ENCODE data around the gene PAFAH2. TPM values are rescaled to one million over a fixed set of nuclear protein-coding genes. Genes with fewer than 3 reads are reported as not detected.

PAFAH2 gene
- total RNA-seq, 1 experiment from 2014 or later, result 11.1 TPM

GRCh38 chr1:26009796-26010447 is 12.1 kb upstream of the PAFAH2 start:
- no peak overlapping the region for H3K4me3 ChIP-seq (ENCODE audit: insufficient read depth, low read depth, low read length)
- no peaks in the 10 kb centered on the region for H3K36me3 ChIP-seq (replicated peaks; ENCODE audit: control insufficient read depth, insufficient read depth, low read length)
- H3K27me3 ChIP-seq (ENCODE audit: control insufficient read depth, insufficient read depth, low read length), result no peaks in the 10 kb centered on the region
- peak; percentile 82 for DNase-seq

GRCh38 chr1:26006710-26007109 is 8.8 kb upstream of the PAFAH2 start:
- no peak overlapping the region for H3K4me3 ChIP-seq (ENCODE audit: insufficient read depth, low read depth, low read length)
- DNase-seq, result no peak
- H3K27me3 ChIP-seq (ENCODE audit: control insufficient read depth, insufficient read depth, low read length), result no peaks in the 10 kb centered on the region
- H3K36me3 ChIP-seq (replicated peaks; ENCODE audit: control insufficient read depth, insufficient read depth, low read length), result no peaks in the 10 kb centered on the region

GRCh38 chr1:26005434-26006105 is 7.7 kb upstream of the PAFAH2 start:
- DNase-seq, result no peak
- no peak overlapping the region for H3K4me3 ChIP-seq (ENCODE audit: insufficient read depth, low read depth, low read length)

GRCh38 chr1:26003756-26004155 is 5.9 kb upstream of the PAFAH2 start:
- Histone ChIP-seq H3K36me3 (replicated peaks; ENCODE audit: control insufficient read depth, insufficient read depth, low read length) (no peaks in the 10 kb centered on the region), H3K27me3 (ENCODE audit: control insufficient read depth, insufficient read depth, low read length) (no peaks in the 10 kb centered on the region; the same call in 1 of the 2 replicates), H3K4me3 (ENCODE audit: insufficient read depth, low read depth, low read length) (no peak overlapping the region)
- no peak for DNase-seq

More at GRCh38 chr1:26005434-26006105, 7.7 kb upstream of the PAFAH2 start:
- no peaks in the 10 kb centered on the region for H3K36me3 ChIP-seq (replicated peaks; ENCODE audit: control insufficient read depth, insufficient read depth, low read length)
- H3K27me3 ChIP-seq (ENCODE audit: control insufficient read depth, insufficient read depth, low read length), result no peaks in the 10 kb centered on the region

GRCh38 chr1:26003262-26003661 is 5.4 kb upstream of the PAFAH2 start:
- Histone ChIP-seq H3K36me3 (replicated peaks; ENCODE audit: control insufficient read depth, insufficient read depth, low read length) (no peaks in the 10 kb centered on the region), H3K27me3 (ENCODE audit: control insufficient read depth, insufficient read depth, low read length) (no peaks in the 10 kb centered on the region; the same call in 1 of the 2 replicates)
- no peak for DNase-seq

GRCh38 chr1:25999041-25999800 is 1.4 kb upstream of the PAFAH2 start:
- no peaks in the 10 kb centered on the region; the same call in 1 of the 2 replicates for H3K27me3 ChIP-seq (ENCODE audit: control insufficient read depth, insufficient read depth, low read length)
- no peak overlapping the region for H3K4me3 ChIP-seq (ENCODE audit: insufficient read depth, low read depth, low read length)
- no peaks in the 10 kb centered on the region for H3K36me3 ChIP-seq (replicated peaks; ENCODE audit: control insufficient read depth, insufficient read depth, low read length)
- DNase-seq, result no peak

More at GRCh38 chr1:26003262-26003661, 5.4 kb upstream of the PAFAH2 start:
- H3K4me3 ChIP-seq (ENCODE audit: insufficient read depth, low read depth, low read length), result no peak overlapping the region

- no peaks in the 10 kb centered on the region for H3K36me3 ChIP-seq (replicated peaks; ENCODE audit: control insufficient read depth, insufficient read depth, low read length)
- H3K4me3 ChIP-seq (ENCODE audit: insufficient read depth, low read depth, low read length), result peak overlapping the region; percentile 75
- DNase-seq, result no peak
- no peaks in the 10 kb centered on the region; the same call in 1 of the 2 replicates for H3K27me3 ChIP-seq (ENCODE audit: control insufficient read depth, insufficient read depth, low read length)
Measured at GRCh38 chr1:25996966-25997827, 666 bp downstream of the PAFAH2 start.

- no peaks in the 10 kb centered on the region; the same call in 1 of the 2 replicates for H3K27me3 ChIP-seq (ENCODE audit: control insufficient read depth, insufficient read depth, low read length)
- DNase-seq, result no peak
- H3K4me3 ChIP-seq (ENCODE audit: insufficient read depth, low read depth, low read length), result no peak overlapping the region
- no peaks in the 10 kb centered on the region; the same call in 1 of the 2 replicates for H3K36me3 ChIP-seq (replicated peaks; ENCODE audit: control insufficient read depth, insufficient read depth, low read length)
Measured at GRCh38 chr1:25994402-25995150, 3.3 kb downstream of the PAFAH2 start.

- H3K36me3 ChIP-seq (replicated peaks; ENCODE audit: control insufficient read depth, insufficient read depth, low read length), result peaks cover 1% of the 10 kb centered on the region
- H3K27me3 ChIP-seq (ENCODE audit: control insufficient read depth, insufficient read depth, low read length), result no peaks in the 10 kb centered on the region
- DNase-seq, result peak; percentile 56
- H3K4me3 ChIP-seq (ENCODE audit: insufficient read depth, low read depth, low read length), result no peak overlapping the region
Measured at GRCh38 chr1:25993197-25993951, 4.5 kb downstream of the PAFAH2 start.

GRCh38 chr1:25992689-25993171 is 5.1 kb downstream of the PAFAH2 start:
- Histone ChIP-seq H3K27me3 (ENCODE audit: control insufficient read depth, insufficient read depth, low read length) (no peaks in the 10 kb centered on the region), H3K4me3 (ENCODE audit: insufficient read depth, low read depth, low read length) (no peak overlapping the region), H3K36me3 (replicated peaks; ENCODE audit: control insufficient read depth, insufficient read depth, low read length) (peaks cover 2% of the 10 kb centered on the region)
- DNase-seq, result no peak

- Histone ChIP-seq H3K27me3 (ENCODE audit: control insufficient read depth, insufficient read depth, low read length) (no peaks in the 10 kb centered on the region), H3K36me3 (replicated peaks; ENCODE audit: control insufficient read depth, insufficient read depth, low read length) (peaks cover 2% of the 10 kb centered on the region), H3K4me3 (ENCODE audit: insufficient read depth, low read depth, low read length) (no peak overlapping the region)
- no peak for DNase-seq
Measured at GRCh38 chr1:25991937-25992688, 5.8 kb downstream of the PAFAH2 start.

- H3K36me3 ChIP-seq (replicated peaks; ENCODE audit: control insufficient read depth, insufficient read depth, low read length), result peaks cover 2% of the 10 kb centered on the region
- no peak overlapping the region for H3K4me3 ChIP-seq (ENCODE audit: insufficient read depth, low read depth, low read length)
- no peaks in the 10 kb centered on the region for H3K27me3 ChIP-seq (ENCODE audit: control insufficient read depth, insufficient read depth, low read length)
- no peak for DNase-seq
Measured at GRCh38 chr1:25990702-25991395, 7.0 kb downstream of the PAFAH2 start.

Data from H7 (cell line).